Activated T-helper 2 cell treated with anti-CD3 and anti-CD28 coated beads, Interferon-gamma antibody, Interleukin-2, Interleukin-4, amounts not matched to agents 10 μg/mL and 5 μg/mL and 100 μg/mL, durations not matched to agents 14 hours and 24 hours and 36 hours (primary cell): ENCODE measurements around the gene MBD3. TPM values are rescaled to one million over a fixed set of nuclear protein-coding genes. Genes with fewer than 3 reads are reported as not detected.
A peak's percentile ranks its signal among the peaks of the same experiment; 100 is the strongest.

ENCODE experiments used
- DNase-seq: peaks from one replicate; pipeline ENCODE4 v3.0.0; 2021; ENCODE audit warnings: low spot score
- H3K27ac Mint-ChIP-seq: one replicate; pipeline ENCODE4 v1.8.0; 2021; ENCODE audit warnings: mixed read lengths
- H3K27me3 Mint-ChIP-seq: one replicate; pipeline ENCODE4 v1.8.0; 2021; ENCODE audit warnings: low read depth, mixed read lengths
- H3K36me3 Mint-ChIP-seq: one replicate; pipeline ENCODE4 v1.8.0; 2021; ENCODE audit warnings: low read depth, mixed read lengths
- H3K4me1 Mint-ChIP-seq: one replicate; pipeline ENCODE4 v1.8.0; 2021; ENCODE audit warnings: low read depth, mixed read lengths
- H3K4me3 Mint-ChIP-seq: one replicate; pipeline ENCODE4 v1.8.0; 2021; ENCODE audit warnings: low read depth, mild to moderate bottlenecking, moderate library complexity, mixed read lengths
- H3K9me3 Mint-ChIP-seq: one replicate; pipeline ENCODE4 v1.8.0; 2021; ENCODE audit warnings: mixed read lengths
- intact Hi-C: fragments of 100-400 bp; cut with micrococcal nuclease; formaldehyde crosslinking; loops from one replicate; pipeline ENCODE4 v1.15.1; 2023
- total RNA-seq: library from RNA; stranded (reverse); gene quantifications from 2 replicates; pipeline ENCODE4 v1.2.3, GENCODE V29; 2022

Gene MBD3
- total RNA-seq, 1 donor from 2014 or later = 123 TPM

DNA sequence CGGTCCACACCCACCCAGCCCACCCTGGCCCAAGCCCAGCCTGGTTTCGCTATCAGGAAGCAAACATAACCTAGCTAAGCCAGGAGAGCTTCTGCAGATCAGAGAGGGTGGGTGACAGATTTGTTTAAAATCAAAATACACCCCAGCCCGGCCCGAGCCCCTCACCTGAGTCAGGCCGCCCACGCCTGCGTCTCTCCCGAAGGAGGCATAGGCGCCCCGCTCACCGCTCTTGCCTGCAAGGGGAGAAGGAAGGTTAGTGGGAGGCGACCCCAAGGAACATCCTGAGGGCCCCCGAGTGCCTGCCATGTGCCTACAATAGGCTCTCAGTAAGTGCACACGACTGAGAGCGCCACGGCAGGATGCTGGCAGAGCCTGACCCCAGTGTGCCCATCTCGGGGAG, 34.5 kb upstream of the MBD3 start:
- Mint-ChIP-seq H3K36me3 (peaks cover 20% of the 10 kb centered on the region), H3K27me3 (no peaks in the 10 kb centered on the region), H3K27ac (no peak overlapping the region), H3K9me3 (no peaks in the 10 kb centered on the region), H3K4me3 (no peak overlapping the region), H3K4me1 (no peaks in the 10 kb centered on the region)
- DNase-seq = no peak
- intact Hi-C loops = no loop called here

DNA sequence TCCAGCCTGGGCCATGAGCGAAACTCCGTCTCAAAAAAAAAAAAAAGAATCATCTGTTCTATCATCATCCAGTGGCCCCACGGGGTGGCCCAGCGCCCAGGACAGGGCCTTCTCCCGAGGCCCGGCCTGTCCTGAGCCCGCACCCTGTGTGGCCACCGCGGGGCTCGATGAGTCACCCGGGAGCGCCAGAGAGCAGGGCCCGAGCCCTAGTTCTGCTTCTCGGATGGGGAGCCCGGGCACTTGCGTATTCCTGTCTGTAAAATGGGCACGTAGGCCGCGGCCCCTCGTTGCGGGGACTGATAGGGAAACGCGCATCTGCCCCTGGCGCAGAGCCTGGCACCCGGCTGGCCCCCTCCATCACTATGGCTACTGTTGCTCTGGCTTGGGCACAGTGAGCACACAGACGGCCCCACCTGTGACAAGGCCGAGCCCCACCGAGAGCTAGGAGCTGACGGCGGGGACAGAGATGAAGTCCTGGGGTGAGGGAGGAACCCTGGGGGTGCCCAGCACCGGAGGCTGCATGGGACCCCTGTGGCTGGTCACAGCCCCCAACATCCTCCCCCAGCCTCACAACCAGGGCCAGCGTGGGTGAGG, 33.8 kb upstream of the MBD3 start:
- Mint-ChIP-seq H3K27me3 (no peaks in the 10 kb centered on the region), H3K9me3 (no peaks in the 10 kb centered on the region), H3K4me1 (no peaks in the 10 kb centered on the region), H3K36me3 (peaks cover 20% of the 10 kb centered on the region), H3K27ac (no peak overlapping the region), H3K4me3 (no peak overlapping the region)
- intact Hi-C loops = no loop called here
- DNase-seq = no peak

DNA sequence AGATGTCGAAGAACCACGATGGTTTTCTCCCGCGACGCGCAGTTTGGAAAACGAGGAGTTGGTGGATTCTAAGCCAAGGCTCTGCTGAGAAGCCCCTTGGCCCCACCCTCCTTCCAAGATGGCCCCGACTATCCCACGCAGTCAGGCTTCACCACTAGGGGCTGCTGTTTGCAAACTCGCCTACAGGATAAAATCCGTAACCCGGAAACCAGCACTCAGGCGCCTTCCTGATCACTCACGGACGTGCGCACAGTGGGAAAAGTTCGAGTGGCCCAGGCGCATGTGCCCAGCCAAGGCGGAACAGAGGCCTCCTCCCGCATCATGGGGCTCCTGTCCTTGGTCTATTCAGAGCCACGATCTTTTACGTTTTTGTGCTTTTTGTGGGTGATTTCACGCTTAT, 31.8 kb upstream of the MBD3 start:
- intact Hi-C loops = no loop called here
- no peaks in the 10 kb centered on the region for H3K9me3 Mint-ChIP-seq
- no peak overlapping the region for H3K27ac Mint-ChIP-seq
- peaks cover 22% of the 10 kb centered on the region for H3K36me3 Mint-ChIP-seq
- no peaks in the 10 kb centered on the region for H3K4me1 Mint-ChIP-seq
- H3K27me3 Mint-ChIP-seq = no peaks in the 10 kb centered on the region
- no peak overlapping the region for H3K4me3 Mint-ChIP-seq
- DNase-seq = peak; percentile 28

DNA sequence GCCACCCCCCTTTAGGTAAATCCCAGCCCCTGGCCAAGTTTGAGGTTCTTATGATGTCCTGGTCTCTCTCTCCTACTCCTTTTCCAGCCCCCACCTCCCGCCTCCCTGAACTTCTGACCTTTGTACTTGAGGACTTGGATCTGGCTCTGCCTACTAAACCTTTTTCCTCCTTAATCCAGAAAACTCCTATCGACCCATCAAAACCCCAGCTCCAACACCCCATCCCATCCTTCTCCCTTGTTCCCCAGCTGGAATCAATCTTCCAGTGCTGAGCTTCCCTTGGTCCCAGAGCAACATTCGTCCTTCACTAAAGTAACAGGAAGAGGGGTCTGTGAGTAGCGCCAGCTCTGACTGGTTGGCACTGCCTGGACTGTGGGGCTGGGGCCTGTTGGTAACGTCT, 29.9 kb upstream of the MBD3 start:
- Mint-ChIP-seq H3K27ac (no peak overlapping the region), H3K4me1 (no peaks in the 10 kb centered on the region), H3K36me3 (peaks cover 32% of the 10 kb centered on the region), H3K27me3 (no peaks in the 10 kb centered on the region), H3K9me3 (no peaks in the 10 kb centered on the region), H3K4me3 (no peak overlapping the region)
- intact Hi-C loops = no loop called here
- DNase-seq = no peak

DNA sequence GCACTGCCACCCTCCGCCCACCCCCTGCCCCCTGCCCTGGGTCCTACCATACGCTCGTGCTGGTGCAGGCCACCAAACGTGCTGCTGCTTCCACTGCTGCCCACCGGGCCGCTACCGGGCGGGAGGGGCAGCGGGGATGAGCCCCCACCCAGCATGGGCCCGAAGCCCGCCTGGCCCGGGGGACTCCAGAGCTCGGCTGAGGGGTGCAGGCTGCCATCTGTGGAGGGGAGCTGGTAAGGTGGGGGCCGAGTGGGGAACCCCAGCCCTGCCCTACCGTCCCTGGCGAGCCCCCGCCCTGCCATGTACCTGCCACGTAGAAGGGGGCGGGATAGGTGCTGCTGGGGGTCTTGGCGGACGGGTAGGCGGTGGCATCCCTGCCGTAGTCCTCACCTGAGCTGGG, 29.3 kb upstream of the MBD3 start:
- H3K27ac Mint-ChIP-seq = no peak overlapping the region
- H3K4me1 Mint-ChIP-seq = peaks cover 2% of the 10 kb centered on the region
- H3K36me3 Mint-ChIP-seq = peaks cover 33% of the 10 kb centered on the region
- no peaks in the 10 kb centered on the region for H3K9me3 Mint-ChIP-seq
- no peaks in the 10 kb centered on the region for H3K27me3 Mint-ChIP-seq
- no peak for DNase-seq
- no peak overlapping the region for H3K4me3 Mint-ChIP-seq
- intact Hi-C loops = no loop called here

DNA sequence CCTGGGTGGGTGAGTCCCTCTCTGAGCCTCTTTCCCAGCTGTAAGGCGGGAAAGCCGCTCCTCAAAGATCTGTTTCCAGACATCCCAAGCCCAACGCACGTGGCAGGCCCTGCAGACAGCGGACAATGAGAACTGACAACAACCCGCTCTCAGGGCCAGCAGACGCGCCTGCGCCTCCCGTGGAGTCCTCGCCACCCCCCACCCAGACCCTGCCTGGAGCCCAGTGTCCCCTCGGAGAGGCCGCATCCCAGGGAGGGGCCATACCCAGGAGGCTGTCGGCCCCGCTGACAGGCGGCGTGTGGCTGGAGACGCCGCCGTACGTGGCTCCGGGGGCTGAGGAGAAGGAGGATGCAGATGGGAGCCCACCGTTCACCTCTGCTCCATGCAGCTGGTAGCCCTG, 28.9 kb upstream of the MBD3 start:
- Mint-ChIP-seq H3K27me3 (no peaks in the 10 kb centered on the region), H3K9me3 (no peaks in the 10 kb centered on the region), H3K36me3 (peaks cover 38% of the 10 kb centered on the region), H3K4me1 (peaks cover 6% of the 10 kb centered on the region), H3K4me3 (no peak overlapping the region), H3K27ac (no peak overlapping the region)
- DNase-seq = no peak
- intact Hi-C loops = no loop called here

DNA sequence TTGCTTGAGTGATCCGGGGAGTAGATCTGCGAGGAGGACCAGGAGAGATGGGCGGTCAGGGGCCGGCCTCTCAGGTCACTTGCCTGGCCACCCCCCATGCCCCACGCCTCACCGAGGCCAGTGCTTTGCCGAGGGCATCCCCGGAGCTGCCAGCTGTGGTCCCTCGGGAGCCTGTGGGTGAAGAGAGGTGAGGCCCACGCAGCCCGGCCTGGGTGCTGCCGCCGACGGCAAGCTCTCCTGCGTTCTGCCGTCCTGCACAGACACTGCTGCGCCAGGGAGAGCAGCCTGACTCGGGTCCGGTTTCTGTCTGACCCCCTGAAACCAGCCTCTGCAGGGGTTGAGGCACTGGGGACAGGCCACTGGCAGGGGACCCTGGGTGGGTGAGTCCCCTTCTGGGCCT, 28.4 kb upstream of the MBD3 start:
- H3K9me3 Mint-ChIP-seq = no peaks in the 10 kb centered on the region
- no peak overlapping the region for H3K27ac Mint-ChIP-seq
- no peak for DNase-seq
- intact Hi-C loops = no loop called here
- H3K4me3 Mint-ChIP-seq = no peak overlapping the region
- no peaks in the 10 kb centered on the region for H3K27me3 Mint-ChIP-seq
- peaks cover 7% of the 10 kb centered on the region for H3K4me1 Mint-ChIP-seq
- H3K36me3 Mint-ChIP-seq = peaks cover 40% of the 10 kb centered on the region

DNA sequence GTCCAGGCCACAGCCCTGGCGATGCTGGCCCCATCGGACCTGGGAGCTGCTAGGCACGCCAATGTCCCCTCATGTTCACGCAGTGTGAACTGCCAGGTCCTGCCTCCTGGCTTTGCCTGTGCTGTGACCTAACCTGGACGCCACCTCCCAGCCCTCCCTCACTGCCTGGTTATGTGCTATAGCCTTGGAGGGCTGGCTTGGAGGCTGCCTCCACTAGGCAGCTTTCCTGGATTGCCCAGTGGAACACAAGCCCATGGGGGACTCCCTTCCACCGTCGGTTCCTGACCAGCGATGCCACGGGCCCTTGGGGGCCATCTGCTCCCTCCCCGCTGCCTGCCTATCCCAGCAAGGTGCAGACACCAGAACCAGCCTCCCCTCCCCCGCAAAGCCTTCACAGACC, 27.8 kb upstream of the MBD3 start:
- DNase-seq = no peak
- Mint-ChIP-seq H3K27me3 (no peaks in the 10 kb centered on the region), H3K4me1 (peaks cover 7% of the 10 kb centered on the region), H3K36me3 (peaks cover 42% of the 10 kb centered on the region), H3K9me3 (no peaks in the 10 kb centered on the region), H3K4me3 (no peak overlapping the region), H3K27ac (no peak overlapping the region)
- intact Hi-C loops = no loop called here

DNA sequence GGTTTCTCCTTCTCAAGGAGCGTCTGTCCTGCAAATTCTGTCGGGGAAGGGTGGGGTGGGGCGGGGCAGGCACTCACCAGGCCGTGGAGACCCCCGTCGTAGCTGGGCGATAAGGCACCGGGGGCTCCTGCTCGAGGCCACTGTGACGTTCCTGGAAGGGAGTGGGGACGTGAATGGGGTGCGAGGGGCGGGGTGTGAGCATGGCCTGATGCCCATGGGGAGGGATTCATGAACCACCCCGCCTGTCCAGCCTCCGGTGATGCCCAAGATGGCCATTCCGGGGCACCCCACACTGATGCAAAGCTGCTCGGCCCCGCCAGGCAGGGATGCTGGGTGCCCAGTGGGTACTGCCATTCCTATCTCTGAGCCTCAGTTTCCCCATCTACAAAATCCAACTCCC, 27.0 kb upstream of the MBD3 start:
- H3K4me1 Mint-ChIP-seq = peaks cover 7% of the 10 kb centered on the region
- H3K27ac Mint-ChIP-seq = no peak overlapping the region
- no peaks in the 10 kb centered on the region for H3K9me3 Mint-ChIP-seq
- intact Hi-C loops = no loop called here
- DNase-seq = no peak
- no peak overlapping the region for H3K4me3 Mint-ChIP-seq
- H3K27me3 Mint-ChIP-seq = no peaks in the 10 kb centered on the region
- H3K36me3 Mint-ChIP-seq = peaks cover 46% of the 10 kb centered on the region

DNA sequence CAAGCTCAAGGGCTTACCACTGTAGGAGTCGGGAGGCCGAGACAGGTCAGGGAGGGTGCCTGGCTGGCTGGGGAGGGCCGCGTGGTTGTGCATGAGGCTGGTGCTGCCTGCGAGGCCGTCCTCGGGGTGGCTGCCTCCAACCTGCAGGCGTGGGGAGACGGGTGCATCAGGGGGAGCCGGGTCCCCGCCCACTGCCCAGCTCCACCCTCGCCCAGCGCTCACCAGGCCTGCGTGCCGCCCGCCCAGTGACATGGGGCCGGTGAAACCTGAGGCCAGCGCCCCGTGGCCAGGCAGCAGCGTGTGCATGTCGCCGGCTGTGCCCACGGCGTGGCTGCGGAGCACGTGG, 26.4 kb upstream of the MBD3 start:
- H3K27ac Mint-ChIP-seq = no peak overlapping the region
- H3K9me3 Mint-ChIP-seq = no peaks in the 10 kb centered on the region
- intact Hi-C loops = no loop called here
- H3K27me3 Mint-ChIP-seq = no peaks in the 10 kb centered on the region
- peaks cover 7% of the 10 kb centered on the region for H3K4me1 Mint-ChIP-seq
- H3K4me3 Mint-ChIP-seq = no peak overlapping the region
- no peak for DNase-seq
- peaks cover 47% of the 10 kb centered on the region for H3K36me3 Mint-ChIP-seq

DNA sequence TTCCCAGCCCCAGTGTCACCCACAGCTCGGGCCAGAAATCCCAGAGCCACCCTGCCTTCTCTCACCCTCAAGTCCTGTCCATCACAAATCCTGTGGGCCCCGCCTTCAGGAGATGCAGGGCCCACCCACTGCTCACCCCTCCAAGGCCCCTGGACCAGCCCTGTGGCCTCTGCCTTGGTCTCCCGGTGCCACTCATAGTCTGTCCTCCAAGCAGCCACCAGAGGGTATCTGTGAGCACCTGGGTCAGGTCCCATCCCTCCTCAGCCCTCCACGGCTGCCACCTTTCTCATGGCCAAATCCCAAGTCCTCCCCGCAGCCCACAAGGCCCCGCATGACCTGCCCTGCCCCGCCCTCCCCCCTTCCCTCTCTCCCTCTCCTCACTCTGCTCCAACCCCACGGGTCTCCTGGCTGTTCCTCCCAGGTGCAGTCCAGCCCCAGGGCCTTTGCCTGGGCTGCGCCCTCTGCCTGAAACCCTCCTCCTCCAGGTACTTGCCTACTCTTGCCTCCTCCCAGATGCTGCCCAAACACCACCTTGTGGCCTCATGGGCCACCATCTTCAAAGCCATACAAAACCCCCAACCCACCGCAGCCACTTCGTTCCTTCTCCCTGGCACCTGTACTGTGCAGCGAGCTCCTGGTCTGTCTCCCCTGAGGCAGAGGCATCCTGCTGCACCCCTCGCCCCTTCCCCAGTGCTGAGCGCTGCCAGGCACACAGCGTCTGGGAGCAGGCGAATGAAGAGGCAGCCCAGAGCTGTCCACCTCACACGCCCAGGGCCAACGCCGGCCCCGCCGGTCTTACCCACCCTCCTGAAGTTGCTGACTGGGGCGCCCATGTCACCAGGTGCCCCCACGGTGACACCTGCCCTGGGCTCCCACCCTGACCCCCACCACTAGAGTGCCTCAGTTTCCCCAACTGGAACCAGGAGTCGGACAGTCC, 25.8 kb upstream of the MBD3 start:
- peaks cover 7% of the 10 kb centered on the region for H3K4me1 Mint-ChIP-seq
- peak overlapping the region; percentile 17 for H3K27ac Mint-ChIP-seq
- intact Hi-C loops = no loop called here
- H3K9me3 Mint-ChIP-seq = no peaks in the 10 kb centered on the region
- DNase-seq = no peak
- peaks cover 52% of the 10 kb centered on the region for H3K36me3 Mint-ChIP-seq
- no peaks in the 10 kb centered on the region for H3K27me3 Mint-ChIP-seq
- H3K4me3 Mint-ChIP-seq = no peak overlapping the region

DNA sequence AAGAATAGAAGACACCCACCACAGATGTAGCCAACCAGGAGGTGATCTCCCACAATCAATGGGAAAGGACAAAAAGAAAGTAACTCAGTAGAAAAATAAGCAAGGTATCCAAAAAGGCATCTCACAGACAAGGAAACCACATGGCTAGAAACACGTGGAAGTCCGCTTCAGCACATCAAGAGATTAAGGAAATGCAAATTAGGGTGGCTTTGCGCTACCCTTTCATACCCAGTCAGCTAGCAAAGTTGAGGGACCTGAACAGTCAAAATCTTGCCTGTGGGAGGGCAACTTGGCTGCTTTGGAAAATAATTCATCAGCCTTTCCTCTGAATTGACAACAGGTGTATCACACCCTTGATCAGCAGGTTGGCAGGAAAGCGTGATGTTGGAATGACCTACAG, 24.2 kb upstream of the MBD3 start:
- Mint-ChIP-seq H3K9me3 (no peaks in the 10 kb centered on the region), H3K27ac (peak overlapping the region; percentile 70), H3K27me3 (no peaks in the 10 kb centered on the region), H3K4me1 (peaks cover 7% of the 10 kb centered on the region), H3K36me3 (peaks cover 55% of the 10 kb centered on the region), H3K4me3 (no peak overlapping the region)
- intact Hi-C loops = no loop called here
- no peak for DNase-seq

DNA sequence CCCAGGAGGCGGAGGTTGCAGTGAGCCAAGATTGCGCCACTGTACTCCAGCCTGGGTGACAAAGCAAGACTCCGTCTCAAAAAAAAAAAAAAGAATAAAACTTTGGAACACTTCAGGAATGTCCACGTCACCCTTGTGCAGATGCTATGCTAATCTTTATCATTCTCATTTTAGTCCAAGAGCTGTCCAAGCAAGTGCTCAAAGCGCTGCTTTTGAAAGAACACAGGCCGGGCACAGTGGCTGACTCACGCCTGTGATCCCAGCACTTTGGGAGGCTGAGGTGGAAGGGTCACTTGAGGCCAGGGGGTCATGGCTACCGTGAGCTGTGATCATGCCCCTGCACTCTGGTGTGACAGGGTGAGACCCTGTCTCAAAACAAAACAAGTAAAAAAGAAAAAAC, 23.7 kb upstream of the MBD3 start:
- Mint-ChIP-seq H3K4me3 (no peak overlapping the region), H3K4me1 (peaks cover 7% of the 10 kb centered on the region), H3K36me3 (peaks cover 57% of the 10 kb centered on the region), H3K9me3 (no peaks in the 10 kb centered on the region), H3K27ac (no peak overlapping the region), H3K27me3 (no peaks in the 10 kb centered on the region)
- intact Hi-C loops = no loop called here
- no peak for DNase-seq
